Kidney (tissue), 14 donors: Measurements from ENCODE around the gene DPH2. TPM values are rescaled to one million over a fixed set of nuclear protein-coding genes. Genes with fewer than 3 reads are reported as not detected.

Experiments used
- DNase-seq, 5 donors: peaks; one replicate each; pipeline ENCODE4 v3.0.0-alpha.2; 2013 to 2020
- FAIRE-seq: peaks from 2 replicates; lab custom pipeline; 2012; peaks lifted over from hg19 to GRCh38; lab: Jason Lieb, UNC
- H3K27ac ChIP-seq, 2 donors: one replicate each; pipeline ENCODE4 v1.7.0; 2013; ENCODE audit warnings: low read depth in 2 of 2, low read length in 2 of 2, inconsistent platforms in 1 of 2
- H3K27me3 ChIP-seq: one replicate; pipeline ENCODE4 v1.7.1; 2013; ENCODE audit warnings: low read length, inconsistent platforms; ENCODE audit not compliant: control insufficient read depth, insufficient read depth
- H3K36me3 ChIP-seq, 3 donors: one replicate each; pipeline versions ENCODE4 v1.7.0 to v1.7.1; 2013; ENCODE audit warnings: low read length in 3 of 3, control low read depth in 1 of 3, inconsistent platforms in 1 of 3; ENCODE audit not compliant: insufficient read depth in 3 of 3, control insufficient read depth in 2 of 3
- H3K4me1 ChIP-seq, 3 donors: one replicate each; pipeline versions ENCODE4 v1.7.0 to v1.7.1; 2013; ENCODE audit warnings: low read length in 3 of 3, inconsistent platforms in 1 of 3, low read depth in 1 of 3; ENCODE audit not compliant: control insufficient read depth in 2 of 3, insufficient read depth in 2 of 3
- H3K4me3 ChIP-seq, 3 donors: one replicate each; pipeline versions ENCODE4 v1.7.0 to v1.8.1; 2013; ENCODE audit warnings: low read length in 3 of 3, control low read depth in 1 of 3, inconsistent platforms in 1 of 3
- H3K9ac ChIP-seq, 3 donors: one replicate each; pipeline versions ENCODE4 v1.7.0 to v1.7.1; 2013; ENCODE audit warnings: low read length in 3 of 3, control low read depth in 1 of 3, inconsistent platforms in 1 of 3
- H3K9me3 ChIP-seq, 3 donors: one replicate each; pipeline versions ENCODE4 v1.7.0 to v1.7.1; 2013; ENCODE audit warnings: low read length in 3 of 3, control low read depth in 1 of 3, inconsistent platforms in 1 of 3; ENCODE audit not compliant: control insufficient read depth in 2 of 3, insufficient read depth in 1 of 3
- CTCF ChIP-seq: IDR thresholded peaks from 3 replicates; pipeline ENCODE4 v1.5.1; 2012; ENCODE audit warnings: mild to moderate bottlenecking, moderate library complexity, borderline replicate concordance; ENCODE audit not compliant: insufficient read depth; ENCODE audit errors: extremely low read depth
- intact Hi-C: fragments of 100-400 bp; cut with DNase I; formaldehyde crosslinking; loops from one replicate; pipeline ENCODE4 v1.11.1; 2022
- polyA plus RNA-seq: library from polyadenylated mRNA; stranded (reverse); fragments of 350-450 nt; fragmentation: Illumina TruSeq; extraction: RNeasy Lipid Tissue Mini Kit (QIAGEN cat#74804); gene quantifications from one replicate; pipeline ENCODE4 v1.2.3, GENCODE V29; 2014; ENCODE audit warnings: low read depth, low replicate concordance; ENCODE audit not compliant: insufficient read depth
- total RNA-seq: library from RNA; stranded (reverse); fragmentation: NEBNext Ultra II Directional; extraction: Animal tissue kit (Norgen Biotek cat#: 25700); gene quantifications from one replicate; pipeline ENCODE4 v1.2.1, GENCODE V29; 2021
- donor health status: control.
- donor health status: control.
- donor health status: control.
- donor health status: control.
- donor health status: control.
- donor health status: DM: yes; HTN: yes; CAD: no.
- donor health status: Normal renal cell carcinoma (clear cell type).

Gene DPH2
- total and polyA plus RNA-seq, 2 donors from 2014 or later = 15.9 to 24.0 TPM

- no peak for FAIRE-seq
- peak; percentile 87 for TF ChIP-seq CTCF
- no peaks in the 10 kb centered on the region for H3K27me3 ChIP-seq
- DNase-seq = peak; percentile 82 to 88 (median 83)
- H3K27ac ChIP-seq = no peak overlapping the region
- peaks cover 0 to 33% (median 21%) of the 10 kb centered on the region in 3 donors for H3K4me1 ChIP-seq
- H3K9ac ChIP-seq = no peak overlapping the region
- H3K36me3 ChIP-seq = no peaks in the 10 kb centered on the region
- intact Hi-C loops = loop anchor here (5.0 kb wide), 1 partner anchor 167 kb away; no protein-coding TSS in a partner anchor
- H3K9me3 ChIP-seq = no peaks in the 10 kb centered on the region
- H3K4me3 ChIP-seq = no peak overlapping the region
Measured at GRCh38 chr1:43934101-43934985, 35.5 kb upstream of the DPH2 start.

- Histone ChIP-seq H3K27me3 (no peaks in the 10 kb centered on the region), H3K27ac (no peak overlapping the region), H3K36me3 (no peaks in the 10 kb centered on the region), H3K4me1 (peaks cover 0 to 33% (median 21%) of the 10 kb centered on the region in 3 donors), H3K9ac (peak overlapping the region in 1 of 3 donors; percentile 14), H3K4me3 (no peak overlapping the region), H3K9me3 (no peaks in the 10 kb centered on the region)
- intact Hi-C loops = loop anchor here (5.0 kb wide), 1 partner anchor 168 kb away; no protein-coding TSS in a partner anchor
- FAIRE-seq = no peak
- TF ChIP-seq CTCF = no peak
- no peak for DNase-seq
Measured at GRCh38 chr1:43934986-43935324, 34.9 kb upstream of the DPH2 start.

GRCh38 chr1:43935711-43936427 is 33.9 kb upstream of the DPH2 start:
- H3K4me1 ChIP-seq = peaks cover 0 to 33% (median 21%) of the 10 kb centered on the region in 3 donors
- H3K27me3 ChIP-seq = no peaks in the 10 kb centered on the region
- TF ChIP-seq CTCF = no peak
- peak overlapping the region; percentile 79 to 82 for H3K27ac ChIP-seq
- intact Hi-C loops = no loop called here
- DNase-seq (peak in 4 of 5 donors; percentile 44 to 73 (median 56)), FAIRE-seq (no peak)
- no peaks in the 10 kb centered on the region for H3K9me3 ChIP-seq
- no peaks in the 10 kb centered on the region for H3K36me3 ChIP-seq
- H3K4me3 ChIP-seq = peak overlapping the region in 1 of 3 donors; percentile 53
- H3K9ac ChIP-seq = peak overlapping the region in 1 of 3 donors; percentile 14
